ENCODE measurements around the gene TMEM50B.

DNA sequence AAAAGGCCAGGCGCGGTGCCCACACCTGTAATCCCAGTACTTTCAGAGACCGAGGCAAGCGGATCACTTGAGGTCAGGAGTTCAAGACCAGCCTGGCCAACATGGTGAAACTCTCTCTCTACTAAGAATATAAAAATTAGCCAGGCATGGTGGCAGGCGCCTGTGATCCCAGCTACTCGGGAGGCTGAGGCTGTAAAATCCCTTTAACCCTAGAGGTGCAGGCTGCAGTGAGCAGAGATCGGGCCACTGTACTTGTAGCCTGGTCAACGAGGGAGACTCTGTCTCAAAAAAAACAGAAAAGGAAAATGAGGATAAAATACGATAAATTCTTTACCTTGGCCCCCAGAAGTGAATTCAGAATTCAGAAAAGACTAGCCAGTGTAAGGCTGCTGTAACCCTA lies 1.6 kb downstream of the TMEM50B start:
- TF ChIP-seq CTCF (IDR thresholded peaks at IDR 0.05) (no peak), SREBF2 (IDR thresholded peaks at IDR 0.05) (no peak), POLR2A (IDR thresholded peaks at IDR 0.05; ENCODE audit: low read length) (no peak), MAZ (IDR thresholded peaks at IDR 0.05; ENCODE audit: borderline replicate concordance, low read depth, low read length) (no peak), POLR2AphosphoS2 (conservative IDR thresholded peaks at IDR 0.05; ENCODE audit: low read length) (no peak), JUNB (IDR thresholded peaks at IDR 0.05) (no peak), RAD21 (conservative IDR thresholded peaks at IDR 0.05 in 1 of 2, IDR thresholded peaks at IDR 0.05 in 1 of 2) (no peak), RNF2 (IDR thresholded peaks at IDR 0.05; ENCODE audit: borderline replicate concordance, low read depth) (no peak), ZSCAN20 (CRISPR knock-in tag; IDR thresholded peaks at IDR 0.05) (no peak), PHF8 (IDR thresholded peaks at IDR 0.05; ENCODE audit: borderline replicate concordance, low read depth) (no peak), RCOR1 (IDR thresholded peaks at IDR 0.05; ENCODE audit: low read depth, low read length) (no peak), CEBPB (IDR thresholded peaks at IDR 0.05) (no peak)
- TF ChIP-seq, protein P1, sequence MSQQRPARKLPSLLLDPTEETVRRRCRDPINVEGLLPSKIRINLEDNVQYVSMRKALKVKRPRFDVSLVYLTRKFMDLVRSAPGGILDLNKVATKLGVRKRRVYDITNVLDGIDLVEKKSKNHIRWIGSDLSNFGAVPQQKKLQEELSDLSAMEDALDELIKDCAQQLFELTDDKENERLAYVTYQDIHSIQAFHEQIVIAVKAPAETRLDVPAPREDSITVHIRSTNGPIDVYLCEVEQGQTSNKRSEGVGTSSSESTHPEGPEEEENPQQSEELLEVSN (IDR thresholded peaks at IDR 0.05; ENCODE audit: borderline replicate concordance, low read depth): no peak

Measured in A549 (cell line).